HFFc6 (cell line): ENCODE data around the gene HPGD. TPM values are rescaled to one million over a fixed set of nuclear protein-coding genes. Genes with fewer than 3 reads are reported as not detected.

ENCODE experiments used
- DNase-seq: peaks from one replicate; pipeline ENCODE4 v3.0.0-alpha.2; 2018
- H3K27ac Mint-ChIP-seq: 2 replicates; pipeline ENCODE4 v1.8.0; 2020; ENCODE audit warnings: mild to moderate bottlenecking, mixed read lengths
- H3K27me3 Mint-ChIP-seq: 2 replicates; pipeline ENCODE4 v1.8.0; 2021; ENCODE audit warnings: mild to moderate bottlenecking, moderate library complexity, mixed read lengths; ENCODE audit not compliant: insufficient read depth
- H3K36me3 Mint-ChIP-seq: 2 replicates; pipeline ENCODE4 v1.8.0; 2021; ENCODE audit warnings: low read depth, mixed read lengths
- H3K4me1 Mint-ChIP-seq: 2 replicates; pipeline ENCODE4 v1.8.0; 2020; ENCODE audit warnings: low read depth, mixed read lengths
- H3K4me3 Mint-ChIP-seq: 2 replicates; pipeline ENCODE4 v1.8.0; 2020; ENCODE audit warnings: mild to moderate bottlenecking, moderate library complexity, mixed read lengths
- H3K9me3 Mint-ChIP-seq: 2 replicates; pipeline ENCODE4 v1.8.0; 2020; ENCODE audit warnings: mild to moderate bottlenecking, mixed read lengths
- total RNA-seq, 6 experiments: library from RNA; stranded (reverse); fragmentation: NEBNext Ultra II Directional; extraction: Animal tissue kit (Norgen Biotek cat#: 25700); gene quantifications; 2 replicates in 1 of 6; 3 replicates in 5 of 6; pipeline ENCODE4 v1.2.3, GENCODE V29; 2021
- TF ChIP-seq, protein P1 (sequence below): fragments of 200-600 bp; sonication (generic); IDR thresholded peaks from 2 replicates; pipeline ENCODE4 v1.5.0; 2021; ENCODE audit warnings: antibody characterized with exemption, mild to moderate bottlenecking

The HPGD gene
- total RNA-seq, 6 experiments from 2014 or later = not detected

DNA sequence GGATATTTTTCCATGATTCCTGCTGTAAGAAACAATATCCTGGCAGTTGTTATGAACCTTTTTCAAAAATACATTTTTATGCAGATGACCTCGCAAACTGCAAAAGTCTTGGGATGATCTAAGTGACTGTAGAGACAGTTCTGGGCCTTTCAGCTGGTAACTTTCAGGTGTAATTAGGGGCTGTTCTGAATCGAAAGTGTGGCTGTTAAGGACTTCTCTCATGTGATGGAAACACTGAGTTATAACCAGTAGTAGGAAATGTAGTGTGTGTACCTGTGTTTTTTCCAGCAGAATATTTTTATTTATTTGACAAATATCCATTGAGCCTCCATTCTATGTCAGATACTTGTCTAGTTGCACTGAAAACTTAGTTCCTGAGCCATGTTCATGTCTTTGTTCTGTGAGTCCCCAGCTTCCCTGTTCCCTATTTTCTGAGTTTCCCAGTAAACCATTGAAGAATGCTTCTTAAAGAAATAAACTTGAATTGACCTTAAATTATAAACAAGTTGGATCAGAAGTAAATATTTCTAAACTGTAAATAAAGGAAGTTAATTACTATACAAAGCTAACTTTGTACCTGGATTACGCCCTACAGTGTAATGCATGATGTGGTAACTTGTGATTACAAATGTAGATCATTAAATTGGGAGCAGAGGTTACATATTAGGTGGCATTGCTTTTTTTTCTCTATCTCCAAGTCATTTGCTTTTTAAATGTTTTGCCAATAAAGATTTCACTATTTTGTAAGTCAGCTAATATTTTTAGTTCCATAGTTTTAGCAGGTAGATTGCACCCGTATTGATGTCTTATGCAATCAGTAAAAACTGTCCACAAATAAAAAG, 33.7 kb upstream of the HPGD start:
- Mint-ChIP-seq H3K4me3 (no peak overlapping the region), H3K4me1 (no peaks in the 10 kb centered on the region), H3K27ac (no peak overlapping the region), H3K9me3 (peaks cover 36% of the 10 kb centered on the region), H3K36me3 (no peaks in the 10 kb centered on the region), H3K27me3 (no peaks in the 10 kb centered on the region)
- DNase-seq = no peak
- TF ChIP-seq, protein P1, sequence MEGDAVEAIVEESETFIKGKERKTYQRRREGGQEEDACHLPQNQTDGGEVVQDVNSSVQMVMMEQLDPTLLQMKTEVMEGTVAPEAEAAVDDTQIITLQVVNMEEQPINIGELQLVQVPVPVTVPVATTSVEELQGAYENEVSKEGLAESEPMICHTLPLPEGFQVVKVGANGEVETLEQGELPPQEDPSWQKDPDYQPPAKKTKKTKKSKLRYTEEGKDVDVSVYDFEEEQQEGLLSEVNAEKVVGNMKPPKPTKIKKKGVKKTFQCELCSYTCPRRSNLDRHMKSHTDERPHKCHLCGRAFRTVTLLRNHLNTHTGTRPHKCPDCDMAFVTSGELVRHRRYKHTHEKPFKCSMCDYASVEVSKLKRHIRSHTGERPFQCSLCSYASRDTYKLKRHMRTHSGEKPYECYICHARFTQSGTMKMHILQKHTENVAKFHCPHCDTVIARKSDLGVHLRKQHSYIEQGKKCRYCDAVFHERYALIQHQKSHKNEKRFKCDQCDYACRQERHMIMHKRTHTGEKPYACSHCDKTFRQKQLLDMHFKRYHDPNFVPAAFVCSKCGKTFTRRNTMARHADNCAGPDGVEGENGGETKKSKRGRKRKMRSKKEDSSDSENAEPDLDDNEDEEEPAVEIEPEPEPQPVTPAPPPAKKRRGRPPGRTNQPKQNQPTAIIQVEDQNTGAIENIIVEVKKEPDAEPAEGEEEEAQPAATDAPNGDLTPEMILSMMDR = no peak

DNA sequence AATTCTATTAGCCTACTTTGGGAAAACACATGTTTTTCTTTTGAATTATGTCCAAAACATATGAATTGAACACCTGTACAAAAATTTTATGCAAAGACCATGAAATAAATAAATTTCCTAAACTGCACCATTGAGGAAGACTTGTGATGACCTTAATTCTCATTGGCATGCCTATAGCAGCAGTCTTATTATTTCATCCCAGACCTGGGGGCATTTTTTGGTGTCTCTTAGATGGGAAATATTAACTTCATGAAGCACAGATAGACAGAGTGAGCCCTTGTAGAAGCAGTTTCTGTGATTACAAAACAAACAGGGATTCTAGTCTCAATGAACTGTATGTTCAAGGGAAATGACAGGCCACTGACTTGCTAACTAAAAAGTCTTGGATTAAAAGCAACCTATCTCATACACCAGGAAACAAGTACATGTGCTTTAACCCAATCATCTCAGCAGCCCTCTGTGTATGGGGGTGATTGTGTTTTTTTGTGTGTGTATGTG, 32.0 kb upstream of the HPGD start:
- no peaks in the 10 kb centered on the region for H3K27me3 Mint-ChIP-seq
- TF ChIP-seq, protein P1 = no peak
- H3K27ac Mint-ChIP-seq = no peak overlapping the region
- H3K4me1 Mint-ChIP-seq = no peaks in the 10 kb centered on the region
- no peaks in the 10 kb centered on the region for H3K36me3 Mint-ChIP-seq
- H3K4me3 Mint-ChIP-seq = no peak overlapping the region
- H3K9me3 Mint-ChIP-seq = peaks cover 37% of the 10 kb centered on the region
- DNase-seq = no peak

DNA sequence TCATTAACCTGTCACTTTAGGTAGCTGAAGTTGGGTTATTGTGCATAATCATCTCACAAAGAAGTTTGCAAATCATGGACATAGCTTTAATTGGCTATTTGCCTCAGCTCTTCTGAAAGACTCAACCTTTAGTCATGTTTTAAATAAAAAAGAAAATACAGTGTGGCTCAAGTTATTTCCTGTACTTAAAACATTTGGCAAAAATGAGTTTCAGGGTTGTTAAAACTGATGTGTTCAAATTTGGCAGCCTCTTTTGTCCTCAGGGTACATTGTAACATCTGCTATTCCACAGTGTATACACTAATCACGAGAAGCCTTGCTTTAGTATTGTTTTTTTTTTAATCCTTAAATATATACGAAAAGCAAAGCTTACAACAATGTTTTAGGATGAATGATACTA, 31.5 kb upstream of the HPGD start:
- H3K4me3 Mint-ChIP-seq = no peak overlapping the region
- no peaks in the 10 kb centered on the region for H3K4me1 Mint-ChIP-seq
- H3K9me3 Mint-ChIP-seq = peaks cover 39% of the 10 kb centered on the region
- no peaks in the 10 kb centered on the region for H3K36me3 Mint-ChIP-seq
- H3K27ac Mint-ChIP-seq = no peak overlapping the region
- no peak for DNase-seq
- H3K27me3 Mint-ChIP-seq = no peaks in the 10 kb centered on the region
- TF ChIP-seq, protein P1 = no peak

DNA sequence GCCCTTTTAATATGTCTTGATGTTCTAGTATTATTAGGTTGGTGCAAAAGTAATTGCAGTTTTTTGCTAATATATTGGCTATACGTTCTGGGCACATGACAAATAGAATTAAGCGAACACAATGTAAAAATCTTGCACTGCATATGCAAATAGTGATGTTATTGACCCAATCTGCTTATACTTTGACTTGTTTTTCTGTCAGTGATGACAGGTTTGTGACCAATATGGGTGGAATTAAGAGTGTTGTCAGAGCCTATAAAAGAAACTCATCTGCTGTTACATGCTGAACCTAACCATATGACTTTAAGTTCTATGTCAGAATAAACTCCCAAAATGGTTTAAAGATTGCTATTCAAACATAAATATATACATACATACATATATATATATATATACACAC, 30.7 kb upstream of the HPGD start:
- TF ChIP-seq, protein P1 = no peak
- Mint-ChIP-seq H3K36me3 (no peaks in the 10 kb centered on the region), H3K4me3 (no peak overlapping the region), H3K9me3 (peaks cover 40% of the 10 kb centered on the region), H3K27me3 (no peaks in the 10 kb centered on the region), H3K27ac (no peak overlapping the region), H3K4me1 (no peaks in the 10 kb centered on the region)
- DNase-seq = no peak

DNA sequence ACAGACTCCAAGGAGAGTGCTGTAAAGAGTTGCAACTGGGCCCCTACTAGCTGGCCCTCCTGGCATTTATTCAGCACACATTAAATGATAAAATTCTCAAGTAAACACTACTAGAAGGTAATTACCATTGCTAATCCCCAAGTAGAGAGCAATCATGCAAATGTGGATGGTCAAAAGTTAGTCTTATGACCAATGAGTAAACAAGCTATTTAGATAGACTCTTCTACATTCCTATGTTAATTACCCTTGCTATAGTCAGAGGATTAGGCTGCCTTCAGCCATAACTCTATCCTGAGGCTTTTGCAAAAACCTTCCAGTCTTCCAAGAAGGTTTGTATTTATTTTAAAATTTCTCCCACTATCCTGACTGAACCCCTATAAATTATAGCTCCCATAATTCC, 28.3 kb upstream of the HPGD start:
- TF ChIP-seq, protein P1 = no peak
- Mint-ChIP-seq H3K4me3 (no peak overlapping the region), H3K27ac (no peak overlapping the region), H3K9me3 (peaks cover 42% of the 10 kb centered on the region), H3K4me1 (no peaks in the 10 kb centered on the region), H3K27me3 (no peaks in the 10 kb centered on the region), H3K36me3 (no peaks in the 10 kb centered on the region)
- DNase-seq = no peak
